ENCODE measurements around the gene DCXR.

Gene DCXR

DNA sequence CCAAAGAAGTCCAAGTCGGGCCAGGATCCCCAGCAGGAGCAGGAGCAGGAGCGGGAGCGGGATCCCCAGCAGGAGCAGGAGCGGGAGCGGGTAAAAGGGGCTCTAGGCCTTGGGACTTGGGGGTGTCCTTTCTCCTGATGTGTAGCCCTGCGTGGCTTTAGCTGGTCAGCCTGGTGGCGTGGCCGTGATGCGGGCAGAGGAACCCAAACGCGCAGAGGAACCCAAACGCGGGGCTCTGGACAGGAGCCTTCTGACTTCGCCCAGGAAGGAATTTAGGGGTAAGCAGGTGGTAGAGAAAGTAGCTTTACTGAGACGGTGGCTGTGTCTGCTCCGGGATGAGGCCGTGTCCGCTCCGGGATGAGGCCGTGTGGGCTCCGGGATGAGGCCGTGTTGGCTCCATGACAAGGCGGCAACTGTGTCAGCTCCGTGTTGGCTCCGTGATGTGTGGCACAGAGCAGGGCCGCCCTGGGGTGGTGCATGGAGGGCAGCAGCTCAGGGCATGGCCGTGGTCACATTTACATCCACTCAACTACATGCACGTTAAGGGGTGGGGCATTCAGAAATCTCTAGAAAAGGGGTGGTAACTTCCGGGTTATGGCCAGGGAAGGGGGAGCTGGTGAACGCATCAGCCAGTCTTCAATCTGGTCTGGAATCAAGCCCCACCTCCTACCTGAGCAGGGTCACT is 40.6 kb downstream of the DCXR start:
- no peak for DNase-seq (ENCODE audit: low spot score)

DNA sequence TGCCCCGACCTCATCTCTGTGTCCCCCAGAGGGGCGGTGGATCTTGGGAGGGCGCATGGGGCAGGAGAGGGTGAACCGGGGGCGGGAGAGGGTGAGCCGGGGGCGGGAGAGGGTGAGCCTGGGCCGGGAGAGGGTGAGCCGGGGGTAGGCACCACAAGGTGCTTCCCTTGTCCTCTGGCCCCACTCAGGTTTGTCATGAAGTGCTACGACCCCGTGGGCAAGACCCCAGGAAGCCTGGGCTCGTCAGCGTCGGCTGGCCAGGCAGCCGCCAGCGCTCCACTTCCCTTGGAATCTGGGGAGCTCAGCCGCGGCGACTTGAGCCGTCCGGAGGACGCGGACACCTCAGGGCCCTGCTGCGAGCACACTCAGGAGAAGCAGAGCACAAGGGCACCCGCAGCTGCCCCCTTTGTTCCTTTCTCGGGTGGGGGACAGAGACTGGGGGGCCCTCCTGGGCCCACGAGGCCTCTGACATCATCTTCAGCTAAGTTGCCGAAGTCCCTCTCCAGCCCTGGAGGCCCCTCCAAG is 41.2 kb downstream of the DCXR start:
- DNase-seq (ENCODE audit: low spot score) = no peak

DNA sequence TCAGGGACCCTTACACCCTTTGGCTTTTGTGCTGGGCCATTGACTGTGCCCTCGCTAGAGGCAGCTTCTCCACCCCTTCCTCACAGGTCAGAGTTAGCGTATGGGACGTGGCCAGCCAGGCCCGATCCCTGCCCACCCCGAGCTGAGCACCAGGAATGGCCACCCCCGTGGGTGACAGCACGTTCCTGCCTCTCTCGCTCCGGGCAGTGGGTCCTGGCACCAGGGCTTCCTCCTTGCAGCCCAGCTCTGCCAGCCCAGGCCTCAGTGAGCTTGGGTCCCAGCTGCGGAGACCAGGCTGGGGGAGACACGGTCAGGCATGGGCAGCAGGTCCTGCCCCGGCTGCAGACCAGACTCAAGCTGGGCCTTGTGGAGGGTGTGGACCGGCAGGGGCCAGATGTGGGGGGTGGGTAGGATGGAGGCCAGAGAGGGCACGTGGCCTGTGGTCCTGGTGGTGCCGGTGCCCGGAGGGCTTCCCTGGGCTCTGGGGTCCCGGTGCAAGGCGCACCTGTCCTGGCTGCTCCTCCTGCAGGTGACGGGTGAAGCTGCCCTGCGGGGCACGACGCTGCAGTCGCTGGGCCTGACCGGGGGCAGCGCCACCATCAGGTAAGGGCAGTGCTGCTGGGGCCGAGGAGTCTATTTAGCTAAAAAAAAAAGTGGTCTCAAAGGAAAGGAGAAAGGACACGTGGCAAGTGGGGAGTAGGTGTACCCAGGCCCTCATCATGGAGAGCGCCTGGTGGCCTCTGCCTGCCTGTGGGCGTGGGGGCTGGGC is 41.9 kb downstream of the DCXR start:
- no peak for DNase-seq (ENCODE audit: low spot score)

DNA sequence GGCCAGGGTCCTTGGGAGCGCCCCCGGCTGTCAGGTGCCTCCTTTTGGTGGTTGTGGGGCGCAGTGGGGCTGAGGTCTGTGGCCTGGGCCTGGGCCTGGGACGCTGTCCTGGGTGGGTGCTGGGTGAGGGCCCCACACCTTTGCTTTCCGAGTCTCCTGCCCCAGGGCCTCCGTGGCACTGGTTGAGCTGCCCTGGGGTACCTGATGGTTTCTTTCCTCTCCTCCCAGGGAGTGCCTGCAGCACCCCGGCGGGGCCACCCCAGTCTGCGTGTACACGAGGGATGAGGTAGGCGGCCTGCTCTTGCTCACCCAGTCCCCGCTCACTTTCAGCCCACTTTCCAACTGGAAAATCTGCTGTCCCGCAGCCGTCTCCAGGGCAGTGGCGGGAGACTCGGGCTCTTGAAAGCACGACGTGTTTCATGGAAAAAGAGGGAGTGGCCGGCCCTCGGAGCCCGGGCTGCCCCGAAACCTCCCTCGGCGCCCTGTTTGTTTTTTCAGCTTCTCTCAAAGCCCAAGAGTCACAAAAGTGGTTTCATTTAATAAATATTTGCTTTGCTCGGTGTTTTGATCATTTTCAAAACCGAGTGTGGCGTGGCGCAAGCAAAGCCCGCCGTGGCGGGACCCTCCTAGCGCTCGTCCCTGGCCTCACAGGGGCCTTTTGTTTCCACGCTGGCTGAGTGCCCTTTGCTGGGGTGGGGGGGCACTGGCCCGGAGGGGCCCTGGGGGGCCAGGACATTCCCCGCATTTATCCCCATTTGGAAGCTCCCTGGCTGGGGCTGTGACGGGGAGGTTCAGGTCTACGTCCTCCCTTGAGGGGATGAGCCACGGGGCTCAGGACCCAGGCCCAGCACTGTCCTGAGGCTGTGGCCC is 42.7 kb downstream of the DCXR start:
- no peak for DNase-seq (ENCODE audit: low spot score)

DNA sequence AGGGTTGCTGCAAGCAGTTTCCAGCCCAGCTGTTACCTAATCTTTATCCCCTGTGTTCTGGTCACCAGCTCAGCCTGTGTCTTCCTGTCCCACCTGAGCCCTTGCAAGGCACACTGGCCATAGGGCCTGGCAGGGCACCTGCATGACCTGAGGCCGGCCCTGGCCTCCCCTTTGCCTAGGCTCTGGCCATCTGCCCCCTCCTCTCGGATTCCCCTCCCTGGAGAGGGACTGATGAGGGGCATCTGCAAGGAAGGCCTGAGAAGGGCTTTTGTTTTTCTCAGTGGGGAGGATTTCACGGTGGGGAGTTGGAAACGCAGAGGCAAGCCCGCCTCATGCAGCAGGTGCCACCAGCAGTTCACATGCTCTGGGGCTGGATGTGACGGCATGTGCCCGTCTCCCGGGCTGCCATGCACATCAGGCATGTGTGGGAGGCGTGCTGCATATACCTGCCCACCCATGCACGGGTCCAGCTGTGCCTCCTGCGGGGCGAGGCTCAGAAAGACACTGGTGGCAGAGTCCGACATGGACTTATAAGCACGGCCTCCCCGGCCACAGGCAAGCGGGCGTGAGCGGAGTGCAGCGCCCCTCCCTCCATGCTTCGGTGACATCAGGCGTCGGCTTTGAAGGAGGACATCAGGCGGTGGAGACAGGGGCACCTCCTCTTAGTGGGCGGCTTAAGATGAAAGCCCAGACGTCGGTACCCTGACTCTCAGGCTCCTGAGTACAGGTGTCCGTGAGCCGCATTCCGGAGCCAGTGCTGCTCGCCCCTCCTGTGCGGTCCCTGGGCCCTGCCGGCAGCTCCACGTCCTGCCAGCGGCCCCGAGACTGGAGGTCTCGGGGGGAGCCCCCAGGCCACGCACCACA is 43.5 kb downstream of the DCXR start:
- DNase-seq (ENCODE audit: low spot score) = no peak

DNA sequence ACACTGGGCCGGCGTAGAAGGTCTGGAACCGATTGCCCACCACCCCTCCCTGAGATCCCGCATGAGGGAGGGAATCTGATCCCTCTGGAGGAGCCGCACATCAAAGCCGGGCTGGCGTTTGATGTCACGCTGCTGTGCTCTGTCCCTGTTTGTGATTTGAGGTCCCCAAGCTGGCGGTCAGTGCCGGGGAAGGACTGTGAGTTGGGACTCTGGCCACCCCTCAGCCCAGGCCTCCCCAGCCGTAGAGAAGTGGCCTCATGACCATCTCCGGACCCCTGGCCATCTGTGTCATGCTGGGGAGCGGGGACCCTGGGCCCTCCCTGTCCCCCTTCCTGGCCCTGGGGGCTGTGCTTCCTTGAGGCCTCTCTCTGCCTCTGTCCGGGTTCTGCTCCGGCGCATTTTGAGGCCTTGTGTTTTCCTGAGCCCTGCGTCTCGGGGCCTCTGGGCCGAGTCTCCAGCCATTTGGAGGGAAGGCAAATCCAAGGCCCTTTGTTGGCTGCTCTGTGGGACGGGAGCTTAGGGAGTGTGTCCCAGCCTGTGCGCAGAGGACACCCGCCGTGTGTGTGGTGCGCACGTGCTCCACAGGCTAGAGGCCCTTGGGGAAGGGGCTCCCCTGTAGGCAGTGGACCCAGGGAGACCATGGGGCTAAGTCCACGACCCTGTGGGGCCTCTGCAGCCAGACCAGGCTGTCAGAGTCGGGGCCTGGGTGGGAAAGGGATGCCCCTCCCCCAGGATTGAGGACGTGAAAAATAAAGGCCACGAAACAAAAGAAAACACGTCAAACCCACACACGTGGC is 45.0 kb downstream of the DCXR start:
- DNase-seq (ENCODE audit: low spot score) = peak; percentile 85

DNA sequence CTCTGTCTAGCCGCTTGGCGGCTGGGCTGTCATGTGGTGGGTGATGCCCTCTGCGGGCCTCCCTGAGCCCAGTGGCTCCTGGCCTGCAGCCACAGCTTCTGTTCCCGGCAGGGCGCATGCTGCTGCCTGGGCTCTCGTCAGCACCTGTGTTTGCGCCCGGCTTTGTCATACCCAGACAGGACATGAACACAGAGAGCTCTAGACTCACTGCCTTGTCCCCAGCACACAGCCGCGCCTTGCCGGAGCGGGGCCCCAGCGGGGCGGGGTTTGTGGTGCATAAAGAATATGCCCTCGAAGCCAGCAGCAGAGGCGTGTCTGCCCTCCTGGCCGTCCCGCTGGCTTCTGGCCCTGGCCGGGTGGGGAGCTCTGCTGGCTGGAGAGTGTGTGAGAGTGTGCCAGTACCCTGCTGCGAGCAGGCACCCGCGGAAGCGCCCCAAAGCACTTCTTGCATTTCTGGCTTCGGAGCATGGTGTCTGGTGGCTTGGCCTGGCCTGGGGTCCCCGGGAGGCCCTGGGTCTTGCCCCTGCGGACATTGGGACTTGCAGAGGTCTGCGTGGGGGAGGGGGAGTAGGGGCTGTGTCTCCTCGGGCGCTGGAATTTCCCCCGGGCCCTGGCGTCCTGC is 45.7 kb downstream of the DCXR start:
- DNase-seq (ENCODE audit: low spot score) = peak; percentile 86

DNA sequence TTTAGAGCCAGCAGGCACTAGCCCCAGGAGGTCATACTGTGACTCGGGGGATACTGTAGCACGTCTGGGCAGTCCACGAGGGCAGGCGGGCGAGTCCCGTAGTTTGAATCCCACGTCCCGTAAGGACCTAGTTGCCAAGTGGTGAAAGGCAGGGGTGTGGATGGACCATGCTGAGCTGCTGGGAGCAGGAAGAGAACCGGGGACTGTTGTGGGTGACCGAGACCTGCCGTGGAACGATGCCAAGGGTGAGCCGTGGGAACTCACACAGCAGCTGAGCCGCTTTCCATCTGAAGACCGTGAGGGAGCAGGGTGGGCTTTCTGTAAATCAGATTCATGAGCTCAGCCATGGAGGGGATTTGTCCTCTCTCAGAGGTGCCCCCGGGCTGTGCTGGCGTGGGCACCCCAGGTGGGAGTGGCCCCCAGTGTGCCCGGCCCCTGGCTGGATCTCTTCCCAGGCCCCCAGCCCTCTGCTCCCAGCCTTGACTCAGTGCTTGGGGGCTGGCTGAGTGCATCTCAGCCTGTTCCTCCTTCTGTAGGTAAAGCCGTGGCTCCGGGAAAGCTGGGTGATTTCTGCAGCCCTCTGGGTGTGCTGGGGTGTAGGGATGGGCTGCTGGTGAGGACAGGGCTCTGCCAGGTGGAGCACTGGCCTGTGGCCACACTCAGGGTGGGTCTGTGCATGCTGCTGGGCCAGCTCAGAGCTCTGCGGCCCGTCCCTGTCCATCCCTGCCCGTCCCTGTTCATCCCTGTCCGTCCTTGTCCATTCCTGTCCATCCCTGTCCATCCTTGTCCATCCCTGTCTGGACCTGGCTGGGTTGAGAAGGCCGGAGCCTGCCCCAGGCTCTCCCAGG is 46.4 kb downstream of the DCXR start:
- no peak for DNase-seq (ENCODE audit: low spot score)

DNA sequence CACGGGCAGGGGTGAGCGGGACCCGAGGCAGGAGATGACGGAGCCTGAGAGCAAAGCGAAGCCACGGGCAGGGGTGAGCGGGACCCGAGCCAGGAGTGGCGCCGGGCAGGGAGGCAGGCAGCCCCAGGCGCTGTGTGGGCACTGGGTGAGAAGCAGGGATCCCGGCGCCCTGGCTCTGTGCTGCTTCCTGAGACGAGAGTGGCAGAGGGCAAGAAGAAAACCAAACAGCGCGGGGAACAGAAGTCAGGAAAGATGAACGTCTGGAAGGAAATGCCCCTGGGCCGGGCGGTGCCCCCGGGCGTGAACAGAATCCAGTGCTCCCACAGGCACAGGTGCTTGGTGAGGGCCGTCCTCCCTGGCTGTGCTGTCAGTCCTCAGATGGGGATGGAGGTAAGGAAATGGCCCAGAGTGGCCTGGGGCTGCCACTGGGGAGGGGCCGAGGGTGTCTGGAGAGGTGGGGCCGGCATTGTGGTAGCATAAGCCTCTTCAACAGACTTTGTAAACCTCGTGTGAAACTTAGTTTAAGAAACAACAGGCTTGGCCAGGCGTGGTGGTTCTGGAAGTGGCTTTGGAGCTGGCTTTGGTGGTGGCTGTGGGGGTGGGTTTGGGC is 50.2 kb downstream of the DCXR start:
- DNase-seq (ENCODE audit: low spot score) = no peak

DNA sequence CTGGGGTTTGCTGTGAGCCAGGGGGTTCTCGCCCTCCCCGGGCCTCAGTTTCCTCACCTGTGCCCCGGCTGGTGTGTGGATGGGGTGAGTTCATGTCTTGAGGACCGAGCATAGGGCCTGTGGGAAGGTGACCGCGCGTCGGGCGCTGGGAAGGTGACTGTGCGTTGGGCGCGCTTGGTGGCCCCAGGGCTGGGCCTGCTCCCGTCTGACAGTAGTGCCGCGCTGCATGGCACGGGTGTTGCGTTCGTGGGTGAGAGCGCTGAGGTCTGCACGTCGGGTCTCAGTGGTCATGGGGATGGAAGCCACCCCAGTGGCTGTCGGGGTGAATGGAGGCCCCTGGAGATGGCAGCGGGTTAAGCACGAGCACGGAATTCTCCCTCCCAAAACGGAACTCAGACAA is 50.9 kb downstream of the DCXR start:
- no peak for DNase-seq (ENCODE audit: low spot score)
